Hematopoietic multipotent progenitor cell treated with erythropoietin and hydrocortisone succinate and interleukin-3 and kit ligand, for 8 days (in vitro differentiated cells): ENCODE results near the gene VSIG2.

Experiments
- DNase-seq: peaks from one replicate; pipeline ENCODE4 v3.0.0-alpha.2; 2015

VSIG2 gene

GRCh38 chr11:124748100-124748418 lies 4.0 kb downstream of the VSIG2 start:
- DNase-seq = no peak

GRCh38 chr11:124747406-124748099 lies 4.5 kb downstream of the VSIG2 start:
- no peak for DNase-seq

- peak; percentile 85 for DNase-seq
Observed at GRCh38 chr11:124746621-124747243, 5.3 kb downstream of the VSIG2 start.

- DNase-seq = no peak
Observed at GRCh38 chr11:124745835-124746620, 6.0 kb downstream of the VSIG2 start.

GRCh38 chr11:124745270-124745834 lies 6.7 kb downstream of the VSIG2 start:
- DNase-seq = no peak

- no peak for DNase-seq
Observed at GRCh38 chr11:124743050-124743449, 9.0 kb downstream of the VSIG2 start.

- no peak for DNase-seq
Observed at GRCh38 chr11:124742555-124742954, 9.5 kb downstream of the VSIG2 start.

- no peak for DNase-seq
Observed at GRCh38 chr11:124740277-124740882, 11.7 kb downstream of the VSIG2 start.

GRCh38 chr11:124739479-124740276 lies 12.4 kb downstream of the VSIG2 start, which contains the start of gene NRGN:
Gene NRGN (plus strand): TSS chr11:124739942. CDS start chr11:124740085, 143 bp downstream.
- peak; percentile 88 for DNase-seq

GRCh38 chr11:124738713-124739478 lies 13.2 kb downstream of the VSIG2 start:
- no peak for DNase-seq

GRCh38 chr11:124737638-124738305 lies 14.3 kb downstream of the VSIG2 start:
- no peak for DNase-seq

- no peak for DNase-seq
Observed at GRCh38 chr11:124736736-124737135, 15.3 kb downstream of the VSIG2 start.

GRCh38 chr11:124732230-124732629 lies 19.8 kb downstream of the VSIG2 start:
- DNase-seq = no peak

- no peak for DNase-seq
Observed at GRCh38 chr11:124729571-124729970, 22.5 kb downstream of the VSIG2 start.

GRCh38 chr11:124728134-124728533 lies 23.9 kb downstream of the VSIG2 start:
- no peak for DNase-seq

GRCh38 chr11:124727474-124727873 lies 24.6 kb downstream of the VSIG2 start:
- no peak for DNase-seq

- no peak for DNase-seq
Observed at GRCh38 chr11:124725719-124726105, 26.3 kb downstream of the VSIG2 start.

GRCh38 chr11:124724979-124725718 lies 26.9 kb downstream of the VSIG2 start:
- DNase-seq = no peak

GRCh38 chr11:124722176-124722575 lies 29.9 kb downstream of the VSIG2 start:
- DNase-seq = no peak

GRCh38 chr11:124719534-124719933 lies 32.5 kb downstream of the VSIG2 start:
- no peak for DNase-seq
